GM12865 (cell line): Measurements from ENCODE around the gene FXYD3.

Source experiments
- DNase-seq: peaks from one replicate; pipeline ENCODE4 v3.0.0; 2010; ENCODE audit warnings: low read depth
- H3K4me3 ChIP-seq: 2 replicates; pipeline ENCODE4 v1.5.1; 2011; ENCODE audit warnings: mild to moderate bottlenecking, low read depth, low read length, control low read depth
- CTCF ChIP-seq: IDR thresholded peaks from 2 replicates; pipeline ENCODE4 v1.5.1; 2011; ENCODE audit warnings: low read length, control low read depth, low read depth, inconsistent platforms; ENCODE audit not compliant: insufficient read depth; ENCODE audit errors: missing control alignments

The FXYD3 gene

DNA sequence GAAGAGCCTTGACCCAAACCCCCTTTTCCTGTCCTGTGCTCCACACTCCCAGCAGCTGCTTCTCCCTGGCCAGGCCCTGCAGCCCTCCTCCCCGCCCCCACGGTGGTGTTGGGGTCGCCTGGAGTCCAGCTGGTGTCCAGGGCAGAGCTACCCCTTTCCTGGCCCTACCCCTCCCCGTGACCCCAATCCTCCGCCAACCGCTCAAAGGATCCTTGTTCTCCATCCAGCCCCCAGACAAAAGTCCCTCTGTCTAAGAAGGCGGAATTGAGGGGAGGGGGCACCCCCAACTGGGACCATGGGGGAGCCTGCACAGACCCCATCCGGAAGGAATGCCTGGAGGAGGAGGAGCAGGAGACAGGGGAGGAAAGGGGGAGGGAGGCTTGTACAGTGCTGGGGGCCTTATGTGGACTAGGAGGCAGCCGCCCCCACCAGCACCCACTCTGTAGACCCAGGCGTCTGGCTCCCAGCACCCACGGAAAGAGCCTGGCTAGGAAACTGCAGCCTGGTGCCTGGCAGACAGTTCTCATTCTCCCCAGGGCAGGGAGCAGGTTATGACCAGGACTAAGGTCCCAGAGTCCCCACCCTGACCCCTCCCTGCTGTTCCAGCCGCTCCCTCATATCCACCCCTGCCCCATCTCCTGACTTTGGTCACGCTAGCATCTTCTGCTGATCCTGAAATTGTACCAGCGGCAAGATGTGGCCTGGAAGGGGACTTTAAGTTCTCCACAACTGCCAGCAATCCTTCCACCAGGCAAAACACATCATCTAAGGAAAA lies at the start of gene FXYD3:
Gene FXYD3 (plus strand): TSS at position 647 of the 775 bp plus-strand sequence. CDS start 3,554 bp downstream, outside the sequence.
- no peak within 1 kb of the TSS for H3K4me3 ChIP-seq
- no peak for TF ChIP-seq CTCF
- no peak for DNase-seq

DNA sequence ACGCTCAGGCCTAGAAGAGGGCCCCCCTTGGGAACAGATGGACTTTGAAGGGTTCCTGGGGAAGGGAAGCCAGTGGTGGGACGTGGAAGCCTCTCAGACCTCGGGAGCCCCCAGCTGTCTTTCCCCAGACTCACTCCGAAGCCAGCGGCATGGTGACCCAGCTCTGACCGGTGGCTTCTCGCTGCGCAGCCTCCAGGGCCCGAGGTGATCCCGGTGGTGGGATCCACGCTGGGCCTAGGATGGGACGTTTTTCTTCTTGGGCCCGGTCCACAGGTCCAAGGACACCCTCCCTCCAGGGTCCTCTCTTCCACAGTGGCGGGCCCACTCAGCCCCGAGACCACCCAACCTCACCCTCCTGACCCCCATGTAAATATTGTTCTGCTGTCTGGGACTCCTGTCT lies 49.5 kb upstream of the FXYD3 start:
- DNase-seq, result no peak
- H3K4me3 ChIP-seq, result no peak overlapping the region
- TF ChIP-seq CTCF, result no peak

- peak; percentile 90 for DNase-seq
- peak; percentile 87 for TF ChIP-seq CTCF
- H3K4me3 ChIP-seq, result no peak overlapping the region
These were observed 48.7 kb upstream of the FXYD3 start for GRCh38 chr19:35066691-35067563.

- no peak overlapping the region for H3K4me3 ChIP-seq
- TF ChIP-seq CTCF, result no peak
- DNase-seq, result no peak
These were observed 46.5 kb upstream of the FXYD3 start for GRCh38 chr19:35068941-35069634.

DNA sequence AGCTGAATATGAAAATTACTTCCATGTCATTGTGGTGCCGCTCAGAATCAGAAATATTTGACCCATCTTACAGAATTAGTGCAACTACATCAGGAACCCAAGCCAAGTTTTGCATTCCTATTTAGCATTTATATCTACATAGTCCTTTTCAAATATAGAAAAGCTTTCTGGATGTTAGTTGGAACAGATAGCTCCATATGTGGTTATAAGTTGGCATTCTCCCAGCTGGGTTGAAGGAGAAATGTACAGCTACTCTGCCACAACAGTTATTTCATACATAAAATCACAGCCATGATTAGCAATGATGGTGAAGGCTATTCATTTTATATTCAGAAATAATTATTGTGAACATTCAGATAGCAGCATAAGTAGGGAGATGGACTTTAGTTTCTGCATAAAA lies 45.9 kb upstream of the FXYD3 start:
- no peak for TF ChIP-seq CTCF
- H3K4me3 ChIP-seq, result no peak overlapping the region
- no peak for DNase-seq

GRCh38 chr19:35070471-35070870 lies 45.2 kb upstream of the FXYD3 start:
- H3K4me3 ChIP-seq, result no peak overlapping the region
- DNase-seq, result no peak
- TF ChIP-seq CTCF, result no peak
